Fibroblast of lung (primary cell): Measurements from ENCODE around the gene PIEZO2. TPM values are rescaled to one million over a fixed set of nuclear protein-coding genes. Genes with fewer than 3 reads are reported as not detected.

Source experiments
- DNase-seq, 2 donors: peaks; one replicate each; pipeline versions ENCODE4 v3.0.0 to v3.0.0-alpha.2; 2010; ENCODE audit warnings: low read depth in 2 of 2
- H2AFZ ChIP-seq: 2 replicates; pipeline ENCODE4 v1.5.1; 2012; ENCODE audit warnings: low read length, control low read depth, inconsistent platforms
- H3K27ac ChIP-seq: 2 replicates; pipeline ENCODE4 v1.5.1; 2011; ENCODE audit warnings: low read length, control low read depth; ENCODE audit not compliant: insufficient read depth
- H3K27me3 ChIP-seq: 2 replicates; pipeline ENCODE4 v1.5.1; 2011; ENCODE audit warnings: mild to moderate bottlenecking, low read length; ENCODE audit not compliant: control insufficient read depth, insufficient read depth
- H3K36me3 ChIP-seq: 2 replicates; pipeline ENCODE4 v1.5.1; 2011; ENCODE audit warnings: low read length; ENCODE audit not compliant: control insufficient read depth, insufficient read depth
- H3K4me1 ChIP-seq: 2 replicates; pipeline ENCODE4 v1.5.1; 2011; ENCODE audit warnings: low read length; ENCODE audit not compliant: control insufficient read depth, insufficient read depth; ENCODE audit errors: extremely low read depth
- H3K4me2 ChIP-seq: 2 replicates; pipeline ENCODE4 v1.5.1; 2011; ENCODE audit warnings: low read length, control low read depth; ENCODE audit not compliant: insufficient read depth; ENCODE audit errors: extremely low read depth
- H3K4me3 ChIP-seq, 4 experiments: fragments of 200-600 bp in 1 of 4; sonication (generic) in 1 of 4; replicated peaks in 1 of 4; 2 replicates each; pipeline ENCODE4 v1.5.1; 2011 to 2016; ENCODE audit warnings: low read length in 4 of 4, low read depth in 3 of 4, mild to moderate bottlenecking in 3 of 4, control low read depth in 2 of 4, inconsistent platforms in 1 of 4, mixed read lengths in 1 of 4; ENCODE audit not compliant: insufficient read depth in 1 of 4; ENCODE audit errors: control extremely low read depth in 1 of 4
- H3K79me2 ChIP-seq: 2 replicates; pipeline ENCODE4 v1.5.1; 2012; ENCODE audit warnings: mild to moderate bottlenecking, low read length, inconsistent platforms; ENCODE audit not compliant: control insufficient read depth, insufficient read depth
- H3K9ac ChIP-seq: 2 replicates; pipeline ENCODE4 v1.5.1; 2011; ENCODE audit warnings: mild to moderate bottlenecking, low read length, control low read depth; ENCODE audit not compliant: insufficient read depth
- H3K9me3 ChIP-seq: 2 replicates; pipeline ENCODE4 v1.5.1; 2012; ENCODE audit warnings: low read depth, low read length; ENCODE audit not compliant: control insufficient read depth, insufficient read depth
- H4K20me1 ChIP-seq: 2 replicates; pipeline ENCODE4 v1.5.1; 2011; ENCODE audit warnings: low read length; ENCODE audit not compliant: control insufficient read depth, insufficient read depth; ENCODE audit errors: extremely low read depth
- CTCF ChIP-seq, 2 donors: IDR thresholded peaks in 1 of 2; conservative IDR thresholded peaks in 1 of 2; 1 replicate in 1 of 2; 2 replicates in 1 of 2; pipeline ENCODE4 v1.5.1; 2011 to 2012; ENCODE audit warnings: low read length in 2 of 2, control low read depth in 1 of 2, inconsistent platforms in 1 of 2, low read depth in 1 of 2, mild to moderate bottlenecking in 1 of 2
- EZH2 ChIP-seq: IDR thresholded peaks from 2 replicates; pipeline ENCODE4 v1.5.1; 2012; ENCODE audit warnings: low read length, control low read depth, mild to moderate bottlenecking; ENCODE audit errors: missing control alignments
- polyA plus RNA-seq, 2 donors: library from polyadenylated mRNA; depleted of rRNA in 1 of 2; stranded (reverse) in 1 of 2; unstranded in 1 of 2; fragments of >200 nt; gene quantifications; 2 replicates each; pipeline ENCODE4 v1.2.1, GENCODE V29; 2011 to 2012; ENCODE audit warnings: missing spikeins in 1 of 2
- total RNA-seq: library from RNA; depleted of rRNA; stranded (reverse); fragments of >200 nt; gene quantifications from 2 replicates; pipeline ENCODE4 v1.2.1, GENCODE V29; 2014

Gene PIEZO2
- total and polyA plus RNA-seq, 2 donors (not counting 1 experiment from before 2014, with no cell fraction given): 1.2 to 6.6 TPM

DNA sequence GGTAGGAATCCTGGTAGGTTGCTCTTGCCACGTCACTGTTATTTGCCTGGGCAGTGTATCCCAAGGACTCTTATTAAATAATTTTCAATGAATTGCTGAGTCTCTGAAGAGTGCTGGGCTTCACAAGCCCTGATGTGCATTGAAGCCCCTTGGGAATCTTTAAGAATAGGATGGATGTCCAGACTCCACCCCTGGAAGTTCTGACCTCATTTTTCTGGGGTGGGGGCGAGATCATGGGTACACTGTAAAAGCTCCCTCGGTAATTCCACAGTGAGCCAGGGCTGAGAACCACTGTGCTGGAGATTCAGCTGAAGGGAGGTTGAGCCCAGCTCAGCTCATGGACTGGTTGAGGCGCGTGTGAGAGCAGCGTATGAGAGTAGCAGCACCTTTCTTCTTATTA lies 140.2 kb downstream of the PIEZO2 start:
- Histone ChIP-seq H4K20me1 (no peaks in the 10 kb centered on the region), H3K4me3 (no peak overlapping the region), H3K27ac (no peak overlapping the region), H3K4me2 (no peak overlapping the region), H3K79me2 (no peaks in the 10 kb centered on the region), H3K9me3 (no peaks in the 10 kb centered on the region), H3K27me3 (no peaks in the 10 kb centered on the region), H3K36me3 (no peaks in the 10 kb centered on the region), H3K4me1 (no peaks in the 10 kb centered on the region), H3K9ac (no peak overlapping the region), H2AFZ (no peak overlapping the region)
- TF ChIP-seq CTCF (conservative IDR thresholded peaks at IDR 0.05 in 1 of 2, IDR thresholded peaks at IDR 0.05 in 1 of 2; ENCODE audit: low read depth in 1 of 2, low read length in 2 of 2): no peak
- TF ChIP-seq EZH2: no peak
- no peak for DNase-seq

- H3K36me3 ChIP-seq: no peaks in the 10 kb centered on the region
- no peak overlapping the region for H3K27ac ChIP-seq
- no peak overlapping the region for H3K4me2 ChIP-seq
- no peaks in the 10 kb centered on the region for H3K4me1 ChIP-seq
- no peak overlapping the region for H3K9ac ChIP-seq
- no peaks in the 10 kb centered on the region for H4K20me1 ChIP-seq
- TF ChIP-seq CTCF (conservative IDR thresholded peaks at IDR 0.05 in 1 of 2, IDR thresholded peaks at IDR 0.05 in 1 of 2; ENCODE audit: low read depth in 1 of 2, low read length in 2 of 2): no peak
- no peak for TF ChIP-seq EZH2
- no peaks in the 10 kb centered on the region for H3K9me3 ChIP-seq
- no peaks in the 10 kb centered on the region for H3K27me3 ChIP-seq
- no peak for DNase-seq
- no peaks in the 10 kb centered on the region for H3K79me2 ChIP-seq
- no peak overlapping the region for H3K4me3 ChIP-seq
- no peak overlapping the region for H2AFZ ChIP-seq
These were observed 140.9 kb downstream of the PIEZO2 start for GRCh38 chr18:11008505-11008904.

GRCh38 chr18:11005528-11005927 lies 143.8 kb downstream of the PIEZO2 start:
- Histone ChIP-seq H3K9ac (no peak overlapping the region), H3K4me2 (peak overlapping the region; percentile 48), H3K36me3 (no peaks in the 10 kb centered on the region), H3K27ac (peak overlapping the region; percentile 6), H3K4me3 (no peak overlapping the region), H4K20me1 (no peaks in the 10 kb centered on the region), H2AFZ (no peak overlapping the region), H3K4me1 (no peaks in the 10 kb centered on the region), H3K79me2 (no peaks in the 10 kb centered on the region), H3K27me3 (no peaks in the 10 kb centered on the region), H3K9me3 (no peaks in the 10 kb centered on the region)
- TF ChIP-seq CTCF (conservative IDR thresholded peaks at IDR 0.05 in 1 of 2, IDR thresholded peaks at IDR 0.05 in 1 of 2; ENCODE audit: low read depth in 1 of 2, low read length in 2 of 2) (no peak), EZH2 (no peak)
- peak; percentile 60 to 98 for DNase-seq
